ENCODE results near the gene PIK3C2B.

The PIK3C2B gene

DNA sequence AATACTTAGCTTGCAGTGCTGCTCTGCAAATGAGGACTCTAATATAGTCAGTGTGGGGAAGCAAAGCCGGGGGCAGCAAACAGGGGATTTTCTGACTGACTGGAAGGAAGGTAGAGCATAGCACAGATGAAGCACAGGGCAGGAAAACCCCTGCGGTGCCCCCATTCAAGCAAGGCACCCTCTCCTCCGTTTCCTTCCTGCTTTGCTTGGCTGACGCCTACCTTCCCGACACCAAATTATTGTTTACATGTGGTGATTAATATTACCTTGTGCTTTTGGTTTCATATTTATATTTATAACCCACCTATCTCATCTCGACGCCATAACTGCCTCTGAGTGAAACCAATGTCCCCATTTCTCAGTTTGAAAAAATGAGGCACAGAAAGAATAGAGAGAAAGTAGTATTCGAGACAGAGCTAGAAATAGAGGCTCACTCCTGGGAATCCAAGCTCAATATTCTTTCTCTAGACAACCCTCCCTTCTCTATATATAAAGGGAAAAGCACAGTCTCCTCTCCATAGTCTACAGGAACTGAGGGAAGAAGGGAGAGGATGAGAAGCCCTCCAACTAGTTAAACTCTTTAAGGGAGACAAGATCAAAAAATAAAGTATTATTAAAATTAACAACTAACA lies 41.3 kb downstream of the PIK3C2B start:
- no peaks in the 10 kb centered on the region for H3K9me3 ChIP-seq
- TF ChIP-seq, protein P1, sequence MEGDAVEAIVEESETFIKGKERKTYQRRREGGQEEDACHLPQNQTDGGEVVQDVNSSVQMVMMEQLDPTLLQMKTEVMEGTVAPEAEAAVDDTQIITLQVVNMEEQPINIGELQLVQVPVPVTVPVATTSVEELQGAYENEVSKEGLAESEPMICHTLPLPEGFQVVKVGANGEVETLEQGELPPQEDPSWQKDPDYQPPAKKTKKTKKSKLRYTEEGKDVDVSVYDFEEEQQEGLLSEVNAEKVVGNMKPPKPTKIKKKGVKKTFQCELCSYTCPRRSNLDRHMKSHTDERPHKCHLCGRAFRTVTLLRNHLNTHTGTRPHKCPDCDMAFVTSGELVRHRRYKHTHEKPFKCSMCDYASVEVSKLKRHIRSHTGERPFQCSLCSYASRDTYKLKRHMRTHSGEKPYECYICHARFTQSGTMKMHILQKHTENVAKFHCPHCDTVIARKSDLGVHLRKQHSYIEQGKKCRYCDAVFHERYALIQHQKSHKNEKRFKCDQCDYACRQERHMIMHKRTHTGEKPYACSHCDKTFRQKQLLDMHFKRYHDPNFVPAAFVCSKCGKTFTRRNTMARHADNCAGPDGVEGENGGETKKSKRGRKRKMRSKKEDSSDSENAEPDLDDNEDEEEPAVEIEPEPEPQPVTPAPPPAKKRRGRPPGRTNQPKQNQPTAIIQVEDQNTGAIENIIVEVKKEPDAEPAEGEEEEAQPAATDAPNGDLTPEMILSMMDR (IDR thresholded peaks at IDR 0.05): no peak
- peaks cover 5% of the 10 kb centered on the region for H3K27me3 ChIP-seq
- H3K27ac ChIP-seq: no peak overlapping the region
- H3K4me1 ChIP-seq (ENCODE audit: control insufficient read depth in 1 of 2, insufficient read depth in 1 of 2, low read depth in 1 of 2, low read length in 1 of 2): no peaks in the 10 kb centered on the region
- no peaks in the 10 kb centered on the region for H3K36me3 ChIP-seq
- H3K4me3 ChIP-seq (ENCODE audit: low read depth in 1 of 2, low read length in 1 of 2): no peak overlapping the region

DNA sequence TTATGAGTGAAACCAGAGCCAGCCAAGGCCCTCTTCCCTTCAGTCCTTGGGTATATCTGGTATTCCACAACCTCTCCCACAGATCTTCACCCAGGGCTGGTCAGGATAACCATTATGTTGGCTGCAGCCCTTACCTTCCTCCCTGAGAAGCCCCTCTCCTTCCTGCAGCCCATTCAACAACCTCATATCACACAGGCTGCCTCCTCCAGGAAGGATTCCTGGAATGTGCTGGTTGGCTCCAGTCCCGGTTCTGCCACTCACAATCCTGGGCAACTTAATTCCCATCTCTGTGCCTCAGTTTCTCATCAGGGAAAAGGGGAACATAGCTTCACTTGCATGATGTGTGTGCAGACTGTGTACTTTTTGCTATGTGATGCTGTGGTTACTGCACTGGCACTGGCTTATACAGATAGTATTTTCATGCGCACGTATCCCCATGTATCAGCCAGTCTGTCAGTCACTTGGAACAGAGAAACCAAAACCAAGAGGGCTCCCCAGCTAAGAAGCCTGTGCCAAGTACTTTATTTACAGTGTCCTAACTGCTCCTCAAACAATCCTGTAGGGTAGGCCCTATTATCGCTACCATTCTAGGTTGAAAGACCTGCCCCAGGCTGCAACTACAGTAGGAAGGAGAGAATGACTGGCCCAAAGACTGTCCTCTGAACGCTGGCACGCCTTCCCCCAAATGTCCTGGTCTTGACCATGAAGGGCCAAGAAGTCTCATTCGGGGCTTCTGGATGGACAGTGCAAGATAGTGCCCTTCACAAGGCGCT lies 43.1 kb downstream of the PIK3C2B start:
- Histone ChIP-seq H3K4me3 (ENCODE audit: low read depth in 1 of 2, low read length in 1 of 2) (no peak overlapping the region), H3K36me3 (no peaks in the 10 kb centered on the region), H3K27me3 (peaks cover 5% of the 10 kb centered on the region), H3K9me3 (no peaks in the 10 kb centered on the region), H3K27ac (no peak overlapping the region), H3K4me1 (ENCODE audit: control insufficient read depth in 1 of 2, insufficient read depth in 1 of 2, low read depth in 1 of 2, low read length in 1 of 2) (no peaks in the 10 kb centered on the region)
- TF ChIP-seq, protein P1 (IDR thresholded peaks at IDR 0.05): no peak

DNA sequence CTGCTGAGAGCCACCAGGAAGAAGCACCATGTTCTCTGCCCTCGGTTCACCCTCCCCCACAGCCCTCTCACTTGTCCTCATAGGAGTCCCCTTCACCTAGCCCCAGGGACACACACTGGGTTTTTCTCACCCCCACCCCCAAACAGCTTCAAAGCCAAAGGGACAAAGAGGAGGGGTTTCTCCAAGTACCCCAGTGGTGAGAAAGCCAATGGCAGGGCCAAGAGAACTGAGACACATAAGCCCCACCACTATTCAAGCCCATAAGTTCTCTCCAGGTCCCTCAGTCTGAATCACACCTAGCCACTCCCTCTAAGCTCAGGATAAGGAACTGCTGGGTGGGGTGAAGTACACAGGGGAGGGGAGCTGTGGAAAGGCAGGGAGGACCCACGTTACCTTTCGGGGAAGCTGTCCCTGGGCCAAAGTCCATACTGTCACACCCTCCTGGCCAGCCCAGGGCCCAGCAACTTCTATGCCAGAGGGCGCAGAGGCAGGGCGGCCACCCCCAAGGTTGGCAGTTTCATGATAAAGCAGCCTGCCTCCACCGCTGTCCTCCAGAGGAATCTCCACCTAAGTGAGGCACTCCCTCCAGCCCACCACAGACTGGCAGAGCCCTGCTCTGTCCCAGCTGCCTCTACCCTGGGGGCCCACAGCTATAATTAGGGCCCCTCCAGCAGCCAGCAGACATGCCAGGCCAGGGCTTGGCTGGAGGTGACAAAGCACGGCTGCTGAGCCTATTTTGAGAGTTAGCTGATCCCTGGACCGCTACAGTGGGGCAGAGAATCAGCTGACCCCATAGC lies 43.9 kb downstream of the PIK3C2B start:
- no peaks in the 10 kb centered on the region for H3K36me3 ChIP-seq
- TF ChIP-seq, protein P1 (IDR thresholded peaks at IDR 0.05): no peak
- H3K4me1 ChIP-seq (ENCODE audit: control insufficient read depth in 1 of 2, insufficient read depth in 1 of 2, low read depth in 1 of 2, low read length in 1 of 2): no peaks in the 10 kb centered on the region
- no peaks in the 10 kb centered on the region for H3K9me3 ChIP-seq
- H3K27me3 ChIP-seq: peaks cover 5% of the 10 kb centered on the region
- H3K27ac ChIP-seq: no peak overlapping the region
- no peak overlapping the region for H3K4me3 ChIP-seq (ENCODE audit: low read depth in 1 of 2, low read length in 1 of 2)

DNA sequence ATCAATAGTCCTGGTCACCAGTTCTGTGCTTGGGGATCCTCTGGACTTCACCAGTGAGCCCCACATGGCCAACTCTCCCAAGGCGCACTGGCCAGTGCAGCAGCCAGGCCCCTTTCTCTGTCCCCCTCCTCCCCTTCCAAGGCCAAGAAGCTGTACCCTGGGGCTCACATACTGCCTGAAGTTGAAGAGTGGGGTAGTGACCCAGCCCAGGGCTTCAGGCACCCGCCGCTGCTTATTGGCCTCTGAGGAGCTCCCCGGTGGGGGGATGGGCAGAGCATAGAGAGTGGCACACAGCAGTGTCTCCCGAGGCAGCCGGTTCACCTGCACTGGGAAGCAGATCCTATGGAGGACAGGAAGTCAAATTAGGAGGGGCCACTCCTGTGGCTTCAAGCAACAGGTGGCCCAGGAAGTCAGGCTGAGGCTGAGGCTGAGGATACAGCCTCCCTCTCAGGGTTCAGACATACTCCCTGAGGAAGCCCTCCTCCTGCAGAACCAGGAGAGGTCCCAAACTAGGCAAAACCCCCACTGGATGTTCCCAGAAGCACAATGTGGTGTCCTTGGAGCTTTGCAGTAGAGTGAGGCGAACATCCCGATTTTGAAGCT lies 44.8 kb downstream of the PIK3C2B start:
- TF ChIP-seq, protein P1 (IDR thresholded peaks at IDR 0.05): no peak
- H3K27me3 ChIP-seq: peaks cover 5% of the 10 kb centered on the region
- H3K4me1 ChIP-seq (ENCODE audit: control insufficient read depth in 1 of 2, insufficient read depth in 1 of 2, low read depth in 1 of 2, low read length in 1 of 2): no peaks in the 10 kb centered on the region
- no peaks in the 10 kb centered on the region for H3K36me3 ChIP-seq
- H3K27ac ChIP-seq: no peak overlapping the region
- H3K4me3 ChIP-seq (ENCODE audit: low read depth in 1 of 2, low read length in 1 of 2): no peak overlapping the region
- no peaks in the 10 kb centered on the region for H3K9me3 ChIP-seq

DNA sequence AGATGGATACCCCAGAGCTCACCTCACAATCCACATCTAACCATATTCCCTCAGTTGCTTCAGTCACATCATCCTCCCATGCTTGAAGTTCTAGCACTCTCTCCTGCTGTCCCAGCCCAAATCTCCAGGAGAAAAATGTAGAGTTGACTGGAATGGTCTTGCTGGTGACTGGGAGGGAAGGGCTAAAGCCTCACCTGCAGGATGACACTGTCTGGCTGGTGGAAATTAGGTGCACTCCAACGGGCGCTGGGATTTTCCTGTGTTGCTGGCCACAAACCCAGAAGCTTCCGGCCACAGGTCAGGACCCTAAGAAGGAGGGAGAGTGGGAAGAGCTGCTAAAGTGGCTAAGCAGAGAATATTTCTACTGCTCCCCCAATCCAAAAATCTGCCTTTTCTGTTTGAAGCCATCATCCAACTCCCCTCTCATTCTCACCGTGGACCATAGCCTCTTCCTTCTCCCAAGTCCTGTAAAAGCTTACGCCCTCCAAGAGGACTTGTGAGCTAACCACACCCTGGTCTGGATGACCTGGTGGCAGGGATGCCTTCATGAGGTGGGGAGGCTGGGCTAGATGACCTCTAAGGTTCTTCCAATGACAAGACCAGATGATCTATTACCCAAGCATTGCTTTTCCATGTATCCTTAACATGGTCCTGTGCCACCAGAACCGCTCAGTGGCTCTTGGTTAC lies 45.5 kb downstream of the PIK3C2B start:
- H3K27ac ChIP-seq: no peak overlapping the region
- no peaks in the 10 kb centered on the region for H3K9me3 ChIP-seq
- TF ChIP-seq, protein P1 (IDR thresholded peaks at IDR 0.05): no peak
- H3K36me3 ChIP-seq: no peaks in the 10 kb centered on the region
- peaks cover 5% of the 10 kb centered on the region for H3K27me3 ChIP-seq
- no peak overlapping the region for H3K4me3 ChIP-seq (ENCODE audit: low read depth in 1 of 2, low read length in 1 of 2)
- no peaks in the 10 kb centered on the region for H3K4me1 ChIP-seq (ENCODE audit: control insufficient read depth in 1 of 2, insufficient read depth in 1 of 2, low read depth in 1 of 2, low read length in 1 of 2)

All from neutrophil (primary cell).